ENCODE measurements around the gene RER1. TPM values are rescaled to one million over a fixed set of nuclear protein-coding genes. Genes with fewer than 3 reads are reported as not detected.
A peak's percentile ranks its signal among the peaks of the same experiment; 100 is the strongest.

The RER1 gene
- total RNA-seq, 1 experiment from 2014 or later, result 110 TPM

DNA sequence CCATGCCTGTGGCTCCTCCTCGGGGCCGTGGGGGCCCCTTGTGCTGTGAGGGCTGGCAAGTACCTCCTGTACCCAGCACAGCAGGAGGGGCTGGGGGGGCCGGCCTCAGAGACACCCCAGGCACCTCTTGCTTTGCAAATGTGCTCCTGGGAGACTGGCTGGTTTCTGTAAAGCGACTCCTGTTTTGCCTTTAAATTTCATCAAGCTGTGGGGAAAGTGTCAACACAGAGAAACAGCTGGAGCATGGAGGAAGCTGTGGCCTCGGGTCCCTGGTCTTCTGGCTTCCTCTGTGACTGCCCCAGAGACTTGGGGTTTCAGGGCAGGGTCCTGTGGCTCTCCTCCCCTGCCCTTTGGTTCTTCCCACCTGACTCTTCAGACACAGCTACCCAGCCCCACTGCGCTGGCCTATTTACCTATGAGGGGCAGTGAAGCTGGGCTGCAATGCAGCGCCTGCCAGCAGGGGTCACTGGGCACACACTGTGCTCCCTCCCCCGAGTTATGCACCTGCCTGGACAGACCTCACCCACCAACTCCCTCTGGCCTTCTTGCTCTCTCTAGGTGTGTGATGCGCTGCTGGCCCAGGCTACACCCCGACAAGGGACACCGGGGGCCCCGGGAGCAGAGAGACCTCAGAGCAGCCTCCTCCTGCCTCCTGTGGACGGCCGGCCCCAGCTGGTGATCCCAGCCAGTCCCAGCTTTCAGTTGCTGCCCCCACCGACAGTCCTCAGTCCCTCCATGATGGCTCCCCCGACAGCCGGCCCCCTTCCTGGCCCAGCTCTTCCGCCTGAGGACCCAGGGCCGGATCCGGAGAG lies 38.3 kb downstream of the RER1 start:
- H3K4me1 ChIP-seq (ENCODE audit: insufficient read depth, low read length), result no peaks in the 10 kb centered on the region
- H3K27ac ChIP-seq (ENCODE audit: insufficient read length, low read depth, low read length), result no peak overlapping the region
- no peak overlapping the region for H3K14ac ChIP-seq (ENCODE audit: insufficient read depth, low read length)
- no peaks in the 10 kb centered on the region for H3K79me1 ChIP-seq (ENCODE audit: insufficient read depth, low read depth, low read length, poor library complexity, severe bottlenecking)
- H2BK12ac ChIP-seq (ENCODE audit: insufficient read length, low read depth, low read length), result no peak overlapping the region
- H3K23ac ChIP-seq (ENCODE audit: insufficient read length, low read depth, low read length), result no peak overlapping the region
- H3K36me3 Mint-ChIP-seq (ENCODE audit: insufficient read depth in 1 of 3, low read depth in 3 of 3), result no peaks in the 10 kb centered on the region; a peak in 1 of 7 replicates
- no peak overlapping the region for H4K91ac ChIP-seq (ENCODE audit: insufficient read length, low read depth, low read length)
- no peak overlapping the region for H3K18ac ChIP-seq (ENCODE audit: insufficient read length, low read depth, low read length)
- no peak overlapping the region for H2BK120ac ChIP-seq (ENCODE audit: low read depth, low read length, poor library complexity, severe bottlenecking)
- no peak overlapping the region for H3K4ac ChIP-seq (ENCODE audit: low read depth, low read length)
- H3K27me3 Mint-ChIP-seq (ENCODE audit: low read depth), result peaks cover 32% of the 10 kb centered on the region
- H3K4me2 ChIP-seq (ENCODE audit: insufficient read depth, insufficient read length, low read length), result no peak overlapping the region
- no peak overlapping the region for H2BK20ac ChIP-seq (ENCODE audit: low read depth, low read length, poor library complexity, severe bottlenecking)
- H3K9ac ChIP-seq (ENCODE audit: extremely low read depth, insufficient read length, low read length), result no peak overlapping the region
- H3K27me3 ChIP-seq (ENCODE audit: insufficient read depth, low read length), result no peaks in the 10 kb centered on the region
- no peak overlapping the region for H3K27ac Mint-ChIP-seq
- peaks cover 9 to 15% of the 10 kb centered on the region in 2 experiments for H3K9me3 Mint-ChIP-seq
- peak; percentile 47 for DNase-seq
- H2AFZ ChIP-seq (ENCODE audit: low read length), result no peak overlapping the region
- no CpG with 5 or more reads among the region's 20 CpGs for WGBS (ENCODE audit: extremely low coverage, insufficient read length, low lambda C conversion rate)
- no peak overlapping the region for H4K5ac ChIP-seq (ENCODE audit: insufficient read length, low read depth, low read length)
- no peak overlapping the region for H4K8ac ChIP-seq (replicated peaks; ENCODE audit: insufficient read length, low read depth, low read length)
- no peak overlapping the region for H3K4me3 Mint-ChIP-seq
- H3T11ph ChIP-seq (ENCODE audit: low read length), result no peak overlapping the region
- H3K56ac ChIP-seq (ENCODE audit: insufficient read length, low read depth, low read length), result no peak overlapping the region
- 0 out of 4 replicates have a peak, but pooled peaks cover 0 to 4% of the 10 kb centered on the region in 2 experiments for H3K4me1 Mint-ChIP-seq
- no peak overlapping the region for H2BK5ac ChIP-seq (ENCODE audit: insufficient read length, low read length)
- H2BK15ac ChIP-seq (ENCODE audit: low read depth, low read length), result no peak overlapping the region
- TF ChIP-seq, protein P1, sequence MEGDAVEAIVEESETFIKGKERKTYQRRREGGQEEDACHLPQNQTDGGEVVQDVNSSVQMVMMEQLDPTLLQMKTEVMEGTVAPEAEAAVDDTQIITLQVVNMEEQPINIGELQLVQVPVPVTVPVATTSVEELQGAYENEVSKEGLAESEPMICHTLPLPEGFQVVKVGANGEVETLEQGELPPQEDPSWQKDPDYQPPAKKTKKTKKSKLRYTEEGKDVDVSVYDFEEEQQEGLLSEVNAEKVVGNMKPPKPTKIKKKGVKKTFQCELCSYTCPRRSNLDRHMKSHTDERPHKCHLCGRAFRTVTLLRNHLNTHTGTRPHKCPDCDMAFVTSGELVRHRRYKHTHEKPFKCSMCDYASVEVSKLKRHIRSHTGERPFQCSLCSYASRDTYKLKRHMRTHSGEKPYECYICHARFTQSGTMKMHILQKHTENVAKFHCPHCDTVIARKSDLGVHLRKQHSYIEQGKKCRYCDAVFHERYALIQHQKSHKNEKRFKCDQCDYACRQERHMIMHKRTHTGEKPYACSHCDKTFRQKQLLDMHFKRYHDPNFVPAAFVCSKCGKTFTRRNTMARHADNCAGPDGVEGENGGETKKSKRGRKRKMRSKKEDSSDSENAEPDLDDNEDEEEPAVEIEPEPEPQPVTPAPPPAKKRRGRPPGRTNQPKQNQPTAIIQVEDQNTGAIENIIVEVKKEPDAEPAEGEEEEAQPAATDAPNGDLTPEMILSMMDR (conservative IDR thresholded peaks at IDR 0.05), result peak; percentile 68
- no peaks in the 10 kb centered on the region for H3K79me2 ChIP-seq (ENCODE audit: insufficient read depth, low read length)
- no peak overlapping the region for H2AK5ac ChIP-seq (ENCODE audit: insufficient read length, low read length)
- no peaks in the 10 kb centered on the region for H4K20me1 ChIP-seq (ENCODE audit: control insufficient read depth, insufficient read depth, insufficient read length)
- no peaks in the 10 kb centered on the region for H3K23me2 ChIP-seq (ENCODE audit: insufficient read length, low read depth, low read length, poor library complexity, severe bottlenecking)
- H3K9me3 ChIP-seq (ENCODE audit: control insufficient read depth, low read depth, low read length), result no peaks in the 10 kb centered on the region
